SK-N-MC (cell line): ENCODE results near the gene MAPK8IP2.
"Not testable (repeated sequence)": the region's sequence is repeated elsewhere in the genome, so short reads cannot be mapped to it uniquely, and the experiment has no call there.

ENCODE experiments used
- DNase-seq: peaks from one replicate; pipeline ENCODE4 v3.0.0-alpha.2; 2011; ENCODE audit warnings: low read depth, low spot score
- H3K27ac ChIP-seq: fragments of 200-600 bp; sonication (generic); 2 replicates; pipeline ENCODE4 v1.5.1; 2016; ENCODE audit warnings: mixed run types
- H3K36me3 ChIP-seq: fragments of 200-600 bp; sonication (generic); 2 replicates; pipeline ENCODE4 v1.6.1; 2017; ENCODE audit warnings: antibody characterized with exemption, low read length, mixed read lengths; ENCODE audit not compliant: insufficient read depth
- H3K4me3 ChIP-seq: fragments of 200-600 bp; sonication (generic); 2 replicates; pipeline ENCODE4 v1.5.1; 2016
- H3K9ac ChIP-seq: fragments of 200-600 bp; sonication (generic); 2 replicates; pipeline ENCODE4 v1.8.0; 2017; ENCODE audit warnings: mixed run types, mixed read lengths; ENCODE audit not compliant: insufficient read length
- H3K9me3 ChIP-seq: fragments of 200-600 bp; sonication (generic); 2 replicates; pipeline ENCODE4 v1.6.1; 2017; ENCODE audit warnings: low read depth, mild to moderate bottlenecking, antibody characterized with exemption, low read length, moderate library complexity, mixed read lengths
- EZH2 ChIP-seq: fragments of 200-600 bp; sonication (generic); IDR thresholded peaks from one replicate; pipeline ENCODE4 v1.6.1; 2017; ENCODE audit warnings: antibody characterized with exemption
- FOXP2 ChIP-seq: optimal IDR thresholded peaks from 2 replicates; pipeline ENCODE3; 2011; ENCODE audit warnings: mild to moderate bottlenecking, moderate library complexity; ENCODE audit not compliant: insufficient read depth; ENCODE audit errors: extremely low read length, control extremely low read depth
- POLR2AphosphoS5 ChIP-seq: IDR thresholded peaks from 2 replicates; pipeline ENCODE4 v1.6.1; 2012; ENCODE audit warnings: mild to moderate bottlenecking, low read depth, low read length, borderline replicate concordance

Gene MAPK8IP2

GRCh38 chr22:50612528-50613221, 12.1 kb downstream of the MAPK8IP2 start:
- DNase-seq = no peak

GRCh38 chr22:50613291-50613981, 12.8 kb downstream of the MAPK8IP2 start:
- DNase-seq = no peak
- Histone ChIP-seq H3K27ac (no peak overlapping the region), H3K9me3 (no peaks in the 10 kb centered on the region), H3K9ac (no peak overlapping the region), H3K4me3 (no peak overlapping the region), H3K36me3 (no peaks in the 10 kb centered on the region)
- no peak for TF ChIP-seq POLR2AphosphoS5
- TF ChIP-seq FOXP2 = no peak
- no peak for TF ChIP-seq EZH2

More at GRCh38 chr22:50612528-50613221, 12.1 kb downstream of the MAPK8IP2 start:
- Histone ChIP-seq H3K9ac (no peak overlapping the region), H3K4me3 (no peak overlapping the region), H3K27ac (no peak overlapping the region), H3K36me3 (no peaks in the 10 kb centered on the region), H3K9me3 (no peaks in the 10 kb centered on the region)
- no peak for TF ChIP-seq FOXP2
- no peak for TF ChIP-seq EZH2
- TF ChIP-seq POLR2AphosphoS5 = no peak

- not testable (repeated sequence) for H3K36me3 ChIP-seq, H3K4me3 ChIP-seq, DNase-seq, H3K9me3 ChIP-seq, H3K9ac ChIP-seq, H3K27ac ChIP-seq
Measured at GRCh38 chr22:50614296-50614695, 13.7 kb downstream of the MAPK8IP2 start.

GRCh38 chr22:50620593-50621355, 20.2 kb downstream of the MAPK8IP2 start:
- no peaks in the 10 kb centered on the region for H3K9me3 ChIP-seq
- H3K27ac ChIP-seq = no peak overlapping the region
- DNase-seq = peak; percentile 20
- no peak overlapping the region for H3K9ac ChIP-seq
- H3K36me3 ChIP-seq = no peaks in the 10 kb centered on the region
- TF ChIP-seq POLR2AphosphoS5 = no peak
- no peak for TF ChIP-seq EZH2
- TF ChIP-seq FOXP2 = no peak
- H3K4me3 ChIP-seq = peak overlapping the region; percentile 77

GRCh38 chr22:50621356-50621880, 20.8 kb downstream of the MAPK8IP2 start:
- Histone ChIP-seq H3K27ac (no peak overlapping the region), H3K36me3 (no peaks in the 10 kb centered on the region), H3K4me3 (peak overlapping the region; percentile 77), H3K9me3 (no peaks in the 10 kb centered on the region), H3K9ac (no peak overlapping the region)
- TF ChIP-seq EZH2 (no peak), FOXP2 (no peak), POLR2AphosphoS5 (no peak)
- no peak for DNase-seq

GRCh38 chr22:50621948-50622722, 21.5 kb downstream of the MAPK8IP2 start:
- Histone ChIP-seq H3K27ac (no peak overlapping the region), H3K9me3 (no peaks in the 10 kb centered on the region), H3K36me3 (no peaks in the 10 kb centered on the region), H3K4me3 (0 out of 2 replicates have a peak overlapping the region, but pooled peaks have one; percentile 11), H3K9ac (no peak overlapping the region)
- no peak for DNase-seq
- TF ChIP-seq FOXP2 (no peak), POLR2AphosphoS5 (no peak), EZH2 (no peak)

- TF ChIP-seq EZH2 = no peak
- no peak for TF ChIP-seq FOXP2
- TF ChIP-seq POLR2AphosphoS5 = no peak
Measured at GRCh38 chr22:50622723-50623327, 22.2 kb downstream of the MAPK8IP2 start.

More at GRCh38 chr22:50622723-50623327, 22.2 kb downstream of the MAPK8IP2 start:
- no peaks in the 10 kb centered on the region for H3K9me3 ChIP-seq
- H3K36me3 ChIP-seq = no peaks in the 10 kb centered on the region
- H3K9ac ChIP-seq = no peak overlapping the region
- no peak overlapping the region for H3K4me3 ChIP-seq
- DNase-seq = no peak
- no peak overlapping the region for H3K27ac ChIP-seq
